HG02588 (cell line): ENCODE measurements around the gene TNNI2.
"Not testable (repeated sequence)": the region's sequence is repeated elsewhere in the genome, so short reads cannot be mapped to it uniquely, and the experiment has no call there.

ENCODE experiments used
- ATAC-seq: cut with Tn5 transposase; IDR thresholded peaks from one replicate; pipeline ENCODE4 v1.9.1; 2021; ENCODE audit warnings: mild to moderate bottlenecking, moderate library complexity; ENCODE audit not compliant: unreplicated experiment

Gene TNNI2

DNA sequence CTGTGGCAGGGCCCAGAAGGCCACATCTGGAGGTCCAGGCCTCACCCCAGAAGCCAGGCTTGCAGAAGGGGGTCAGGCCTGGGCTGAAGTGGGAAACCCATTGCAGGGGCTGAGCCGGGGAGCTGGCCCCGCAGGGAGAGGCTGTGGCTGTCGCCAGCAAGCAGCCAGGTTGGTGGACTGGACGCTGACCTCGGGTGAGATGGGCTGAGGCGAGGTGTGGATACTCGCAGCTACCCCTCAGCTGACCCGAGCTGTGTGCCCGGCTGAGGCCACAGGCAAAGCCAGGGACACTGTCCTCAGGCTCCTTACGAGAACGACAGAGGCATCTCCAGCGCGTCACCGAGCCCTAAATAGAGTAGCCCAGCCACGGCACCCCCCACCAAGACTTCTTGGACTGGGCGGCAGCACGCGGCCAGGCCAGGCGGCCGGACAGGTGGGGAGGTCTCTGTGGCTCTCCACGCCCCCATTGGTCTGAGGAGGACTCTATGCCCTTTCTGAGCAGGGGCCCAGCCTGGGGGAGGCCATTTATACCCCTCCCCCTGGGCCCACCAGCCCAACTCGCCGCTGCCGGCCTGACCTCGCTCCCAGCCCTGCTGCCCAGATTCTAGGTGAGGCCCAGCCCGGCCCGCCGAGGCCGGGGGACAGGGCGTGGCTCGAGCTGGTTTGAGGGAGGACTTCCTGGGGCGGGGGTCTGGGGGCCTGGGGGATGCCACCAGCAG is at the start of gene TNNI2:
TSS of gene TNNI2 (plus strand) at position 556 of the 719 bp plus-strand sequence. CDS start 716 bp downstream, outside the sequence.
- ATAC-seq: no peak

GRCh38 chr11:1791912-1792311 is 46.9 kb upstream of the TNNI2 start:
- no peak for ATAC-seq

DNA sequence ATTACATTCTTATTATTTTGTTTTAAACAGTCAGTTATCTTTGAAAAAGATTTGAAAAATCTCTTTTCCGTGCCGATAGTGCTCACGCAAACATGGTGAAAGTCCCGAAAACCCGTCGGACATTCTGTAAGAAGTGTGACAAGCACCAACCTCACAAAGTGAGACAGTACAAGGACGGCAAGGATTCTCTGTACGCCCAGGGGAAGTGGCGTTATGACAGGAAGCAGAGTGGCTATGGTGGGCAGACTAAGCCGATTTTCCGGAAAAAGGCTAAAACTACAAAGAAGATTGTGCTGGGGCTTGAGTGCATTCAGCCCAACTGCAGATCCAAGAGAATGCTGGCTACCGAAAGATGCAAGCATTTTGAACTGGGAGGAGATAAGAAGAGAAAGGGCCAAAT is 46.3 kb upstream of the TNNI2 start:
- no peak for ATAC-seq

- ATAC-seq: no peak
Observed at GRCh38 chr11:1793081-1793480, 45.7 kb upstream of the TNNI2 start.

DNA sequence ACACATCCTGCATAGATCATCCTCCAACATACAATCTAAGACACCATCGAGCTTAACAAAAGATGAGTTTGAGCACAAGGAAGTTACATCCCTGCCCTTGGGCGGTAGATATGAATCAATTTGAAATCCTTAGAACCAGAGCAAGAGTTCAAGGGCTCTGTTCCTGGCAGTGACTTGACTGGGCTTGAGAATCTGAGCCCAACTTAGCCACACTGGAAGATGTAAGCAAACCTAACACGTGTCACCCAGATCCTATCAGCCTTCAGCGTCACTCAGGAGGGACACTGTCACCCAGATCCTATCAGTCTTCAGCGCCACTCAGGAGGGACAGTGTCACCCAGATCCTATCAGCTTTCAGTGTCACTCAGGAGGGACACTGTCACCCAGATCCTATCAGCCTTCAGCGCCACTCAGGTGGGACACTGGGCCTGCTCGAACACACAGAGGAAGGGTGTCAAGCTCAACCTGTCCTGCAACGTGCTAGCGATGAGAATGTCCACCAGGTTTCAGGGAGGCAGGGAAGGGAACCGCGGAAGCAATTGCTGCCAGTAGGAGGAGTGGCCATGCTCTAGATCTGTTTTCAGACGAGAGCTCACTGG is 42.3 kb upstream of the TNNI2 start:
- no peak for ATAC-seq

DNA sequence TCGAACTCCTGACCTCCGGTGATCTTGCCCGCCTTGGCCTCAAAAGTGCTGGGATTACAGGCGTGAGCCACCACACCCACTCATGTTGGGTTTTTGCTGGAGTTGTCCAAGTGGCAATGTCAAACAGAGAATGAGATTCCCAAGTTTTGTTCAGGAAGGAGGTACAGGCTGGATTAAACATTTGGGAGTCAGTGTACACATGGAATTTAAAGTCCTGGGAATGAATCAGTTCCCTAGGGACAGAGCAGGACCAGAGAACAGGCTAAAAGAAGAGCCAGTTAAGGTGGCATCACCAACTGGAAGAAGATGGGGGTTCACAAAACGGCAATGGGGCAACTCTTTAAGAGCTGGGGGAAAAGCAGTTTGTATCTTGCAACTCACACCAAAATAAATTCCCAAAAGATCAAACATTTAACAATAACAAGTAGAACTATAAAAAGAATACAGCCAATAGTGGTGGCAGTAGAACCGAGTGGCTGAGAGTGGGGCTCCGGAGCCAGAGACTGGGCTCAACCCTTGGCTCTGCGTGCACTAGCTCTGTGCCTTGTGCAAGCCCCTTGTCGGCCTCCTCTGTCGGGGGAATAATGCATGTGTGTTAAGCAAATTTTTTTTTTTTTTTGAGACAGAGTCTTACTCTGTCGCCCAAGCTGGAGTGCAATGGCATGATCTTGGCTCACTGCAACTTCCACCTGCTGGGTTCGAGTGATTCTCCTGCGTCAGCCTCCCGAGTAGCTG is 41.2 kb upstream of the TNNI2 start:
- ATAC-seq: no peak

- ATAC-seq: no peak
Observed at GRCh38 chr11:1803246-1803645, 35.5 kb upstream of the TNNI2 start.

DNA sequence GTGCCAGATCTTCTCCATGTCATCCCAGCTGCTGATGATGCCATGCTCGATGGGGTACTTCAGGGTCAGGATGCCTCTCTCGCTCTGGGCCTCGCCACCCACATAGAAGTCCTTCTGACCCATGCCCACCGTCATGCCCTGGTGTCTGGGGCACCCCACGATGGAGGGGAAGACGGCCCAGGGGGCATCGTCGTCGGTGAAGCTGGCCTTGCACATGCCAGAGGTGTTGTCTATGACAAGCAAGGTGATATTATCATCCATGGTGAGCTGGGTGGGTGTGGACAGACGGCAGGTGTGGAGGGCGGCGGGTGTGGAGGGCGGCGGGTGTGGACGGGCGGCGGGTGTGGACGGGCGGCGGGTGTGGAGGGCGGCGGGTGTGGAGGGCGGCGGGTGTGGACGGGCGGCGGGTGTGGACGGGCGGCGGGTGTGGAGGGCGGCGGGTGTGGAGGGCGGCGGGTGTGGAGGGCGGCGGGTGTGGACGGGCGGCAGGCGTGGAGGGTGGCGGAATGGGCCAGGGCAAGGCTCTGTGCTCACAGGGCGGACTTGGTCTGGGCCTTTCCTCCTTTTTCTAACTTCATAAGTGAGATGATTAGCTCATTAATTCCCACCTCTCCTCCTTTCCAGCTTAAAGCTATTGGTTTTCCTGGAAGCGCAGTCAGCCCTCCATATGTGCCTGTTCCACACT is 34.8 kb upstream of the TNNI2 start:
- not testable (repeated sequence) for ATAC-seq

DNA sequence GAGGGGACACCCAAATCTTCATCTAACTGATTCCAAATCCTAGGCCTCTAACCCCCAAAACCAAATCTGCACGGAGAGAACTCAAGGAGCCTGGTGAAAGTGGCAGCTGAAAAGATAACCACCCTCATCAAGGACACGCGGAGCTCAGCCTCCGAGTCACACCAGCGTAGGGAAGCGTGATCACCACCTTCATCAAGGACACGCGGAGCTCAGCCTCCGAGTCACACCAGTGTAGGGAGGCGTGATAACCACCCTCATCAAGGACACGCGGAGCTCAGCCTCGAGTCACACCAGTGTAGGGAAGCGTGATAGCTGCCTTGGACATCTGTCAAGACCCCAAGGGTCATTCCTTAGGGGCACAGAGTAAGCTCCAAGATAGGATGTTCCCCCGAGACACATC is 33.3 kb upstream of the TNNI2 start:
- ATAC-seq: no peak

GRCh38 chr11:1807264-1807995 is 31.4 kb upstream of the TNNI2 start:
- ATAC-seq: no peak

DNA sequence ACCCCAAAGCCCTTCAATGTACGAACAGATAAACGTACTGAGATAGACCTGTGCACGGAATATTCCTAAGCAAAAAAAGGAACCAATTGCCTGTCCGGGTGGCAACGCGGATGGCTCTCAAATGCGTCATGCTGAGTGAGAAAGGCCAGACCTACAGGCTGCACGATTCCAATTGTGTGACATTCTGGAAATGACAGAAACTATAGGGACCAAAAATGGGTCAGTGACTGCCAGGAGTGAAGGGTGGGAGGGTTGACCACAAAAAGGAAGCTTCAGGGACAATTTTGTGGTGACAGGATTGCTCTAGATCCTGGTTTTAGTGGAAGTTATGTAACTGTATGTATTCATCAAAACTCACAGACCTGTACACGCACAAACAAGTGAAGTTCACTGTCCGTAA is 28.0 kb upstream of the TNNI2 start:
- ATAC-seq: no peak

DNA sequence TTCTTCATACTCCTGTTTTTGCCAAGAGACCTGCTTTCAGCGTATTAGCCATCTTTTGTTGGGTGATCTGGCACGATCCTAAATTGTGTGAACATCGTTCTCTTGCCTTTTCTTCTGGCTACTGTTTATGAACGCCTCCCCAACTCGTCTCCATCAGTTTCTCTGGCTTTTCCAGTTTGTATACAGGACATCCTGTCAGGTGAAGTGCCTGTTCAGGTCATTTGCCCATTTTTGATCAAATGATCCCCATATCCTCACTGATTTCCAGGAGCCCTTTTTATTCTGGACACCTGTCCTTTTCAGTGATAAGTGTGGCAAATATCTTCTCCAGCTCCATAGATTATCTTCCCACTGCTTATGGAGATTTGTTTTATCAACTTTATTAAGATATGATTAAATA is 26.5 kb upstream of the TNNI2 start:
- ATAC-seq: no peak

DNA sequence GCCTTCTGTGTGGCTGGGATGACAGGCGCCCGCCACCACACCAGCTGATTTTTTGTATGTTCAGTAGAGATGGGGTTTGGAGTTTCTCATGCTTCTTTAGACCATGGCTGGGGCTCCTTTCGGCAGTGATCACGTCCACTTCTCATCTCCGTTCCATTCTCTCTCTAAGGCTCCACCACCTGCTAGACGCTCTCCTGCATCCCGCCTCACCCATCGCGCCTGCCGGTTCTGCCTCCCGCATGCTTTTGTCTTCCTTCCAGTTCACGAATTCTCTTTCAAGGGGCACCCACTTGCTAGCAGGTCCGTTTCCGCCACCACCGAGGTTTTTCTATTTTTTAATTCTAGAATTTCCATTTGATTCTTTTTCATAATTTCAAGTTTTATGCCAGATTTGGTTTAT is 26.0 kb upstream of the TNNI2 start:
- no peak for ATAC-seq

DNA sequence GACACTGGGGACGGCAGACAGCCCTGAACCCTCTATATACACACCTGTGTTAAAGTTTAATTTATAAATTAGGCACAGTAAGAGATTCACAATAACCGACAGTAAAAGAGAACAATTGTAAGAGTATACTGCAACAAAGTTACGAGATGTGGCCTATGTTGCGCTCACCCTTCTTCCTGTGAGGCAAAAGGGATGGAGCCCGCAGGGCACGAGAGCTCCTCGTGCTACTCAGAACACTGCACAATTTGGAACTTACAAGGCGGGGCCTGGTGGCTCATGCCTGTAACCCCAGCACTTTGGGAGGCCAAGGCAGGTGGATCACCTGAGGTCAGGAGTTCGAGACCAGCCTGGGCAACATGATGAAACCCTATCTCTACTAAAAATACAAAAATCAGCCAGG is 25.4 kb upstream of the TNNI2 start:
- not testable (repeated sequence) for ATAC-seq

DNA sequence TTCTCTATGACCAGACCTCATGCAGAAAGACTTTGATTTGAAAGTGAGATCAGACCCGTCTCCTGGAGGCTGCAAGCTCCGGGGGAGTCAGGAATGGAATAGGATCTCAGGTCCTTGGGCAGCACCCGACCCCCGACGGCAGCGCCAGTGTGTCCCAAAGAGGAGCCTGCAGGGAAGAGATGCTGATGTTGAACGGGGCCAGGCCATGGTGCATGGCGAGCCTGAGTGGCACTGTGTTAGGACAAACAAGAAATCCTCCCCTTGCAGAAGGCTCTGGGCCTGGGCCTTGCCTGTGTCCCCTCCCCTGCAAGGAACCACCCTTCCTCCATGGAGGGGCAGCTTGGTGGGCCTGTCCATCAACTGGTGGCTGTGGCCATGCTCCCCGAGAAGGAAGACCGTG is 24.1 kb upstream of the TNNI2 start:
- no peak for ATAC-seq

DNA sequence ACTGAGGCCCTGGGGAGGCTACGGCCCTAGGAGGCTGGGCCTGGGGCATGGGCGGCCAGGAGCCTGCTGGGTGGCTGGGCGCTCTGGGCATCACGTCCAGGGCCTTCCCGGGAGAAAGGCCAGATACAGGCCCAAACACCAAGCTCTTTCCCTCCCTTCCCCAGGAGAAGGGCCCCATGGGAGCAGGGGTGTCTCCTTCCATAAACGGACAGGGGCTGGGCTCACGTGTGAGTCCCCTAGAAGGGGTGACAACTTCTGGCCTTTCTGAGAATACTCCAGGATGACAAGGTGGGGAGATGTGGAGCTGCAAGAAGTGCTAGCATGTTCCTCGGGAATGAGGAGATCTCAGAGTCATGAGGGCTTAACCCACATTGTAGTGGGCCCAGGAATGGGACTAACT is 23.5 kb upstream of the TNNI2 start:
- ATAC-seq: no peak

GRCh38 chr11:1815751-1816150 is 23.0 kb upstream of the TNNI2 start:
- no peak for ATAC-seq

GRCh38 chr11:1817000-1817399 is 21.8 kb upstream of the TNNI2 start:
- no peak for ATAC-seq

GRCh38 chr11:1817511-1817910 is 21.3 kb upstream of the TNNI2 start:
- ATAC-seq: no peak

GRCh38 chr11:1819074-1819473 is 19.7 kb upstream of the TNNI2 start:
- ATAC-seq: no peak
